Measurements from ENCODE around the gene TM9SF1.

The TM9SF1 gene

GRCh38 chr14:24184104-24184970 is 10.9 kb downstream of the TM9SF1 start:
- DNase-seq (ENCODE audit: low spot score) = no peak
- TF ChIP-seq CTCF (IDR thresholded peaks at IDR 0.05; ENCODE audit: extremely low read depth, missing control alignments) = no peak

DNA sequence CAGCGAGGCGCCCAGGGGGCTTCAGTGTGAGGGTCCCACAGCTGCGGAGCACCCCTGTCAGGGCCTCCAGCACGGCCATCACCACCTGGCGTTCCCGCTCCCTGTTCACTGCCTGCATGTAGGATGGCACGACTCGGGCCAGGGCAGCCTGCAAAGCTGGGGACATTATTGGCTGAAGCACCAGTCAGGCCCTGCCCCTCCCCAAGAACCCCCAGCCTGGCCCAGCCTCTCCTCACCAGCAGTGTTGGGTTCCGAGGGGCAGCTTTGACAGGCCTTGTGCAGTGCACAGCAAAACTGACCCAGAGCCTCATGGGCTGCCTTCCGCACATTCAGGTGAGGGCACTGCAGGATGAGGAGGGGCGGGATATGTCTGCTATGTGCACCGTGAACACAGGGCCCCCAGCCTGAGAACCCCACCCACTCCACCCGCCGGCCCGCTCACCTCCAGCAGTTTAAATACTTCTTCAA is 12.2 kb downstream of the TM9SF1 start:
- TF ChIP-seq CTCF (IDR thresholded peaks at IDR 0.05; ENCODE audit: extremely low read depth, missing control alignments) = no peak
- DNase-seq (ENCODE audit: low spot score) = no peak

- no peak for TF ChIP-seq CTCF (IDR thresholded peaks at IDR 0.05; ENCODE audit: extremely low read depth, missing control alignments)
- DNase-seq (ENCODE audit: low spot score) = no peak
These were observed 12.9 kb downstream of the TM9SF1 start for GRCh38 chr14:24182110-24182882.

GRCh38 chr14:24181371-24182077 is 13.7 kb downstream of the TM9SF1 start:
- no peak for DNase-seq (ENCODE audit: low spot score)

GRCh38 chr14:24179961-24180796 is 15.1 kb downstream of the TM9SF1 start:
- no peak for TF ChIP-seq CTCF (IDR thresholded peaks at IDR 0.05; ENCODE audit: extremely low read depth, missing control alignments)
- no peak for DNase-seq (ENCODE audit: low spot score)

More at GRCh38 chr14:24181371-24182077, 13.7 kb downstream of the TM9SF1 start:
- no peak for TF ChIP-seq CTCF (IDR thresholded peaks at IDR 0.05; ENCODE audit: extremely low read depth, missing control alignments)

GRCh38 chr14:24179294-24179960 is 15.8 kb downstream of the TM9SF1 start:
- no peak for DNase-seq (ENCODE audit: low spot score)
- no peak for TF ChIP-seq CTCF (IDR thresholded peaks at IDR 0.05; ENCODE audit: extremely low read depth, missing control alignments)

All from GM20000 (cell line).